HT-29 (cell line): ENCODE measurements around the gene MTMR1. TPM values are rescaled to one million over a fixed set of nuclear protein-coding genes. Genes with fewer than 3 reads are reported as not detected.

Experiments
- DNase-seq: peaks from one replicate; pipeline ENCODE4 v3.0.0-alpha.2; 2015; ENCODE audit warnings: low spot score
- total RNA-seq: library from RNA; depleted of rRNA; stranded (reverse); fragments of >200 nt; shearing (Covaris generic); gene quantifications from 2 replicates; pipeline ENCODE4 v1.2.3, GENCODE V29; 2014

Gene MTMR1
- total RNA-seq, 1 experiment from 2014 or later = 17.6 TPM

DNA sequence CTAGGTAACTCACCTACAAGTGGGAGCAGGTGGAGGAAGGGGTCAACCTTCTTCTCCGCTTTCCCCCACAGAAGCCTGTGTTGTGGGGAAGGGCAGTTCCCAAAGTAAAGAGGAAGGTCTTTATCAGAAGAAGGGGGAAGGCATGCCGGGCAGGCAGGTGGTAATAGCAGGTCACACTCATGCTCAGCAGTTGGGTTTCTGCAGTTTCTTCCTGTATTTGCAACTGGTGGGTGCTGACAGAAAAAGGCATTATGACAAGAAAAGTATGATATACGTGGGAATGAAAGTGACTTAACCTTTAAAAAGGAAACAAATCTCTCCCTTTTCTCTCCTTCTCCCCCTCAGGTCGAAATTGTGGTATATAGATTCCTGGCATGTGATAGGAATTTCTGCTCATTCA, 3.7 kb downstream of the MTMR1 start:
- DNase-seq = no peak

DNA sequence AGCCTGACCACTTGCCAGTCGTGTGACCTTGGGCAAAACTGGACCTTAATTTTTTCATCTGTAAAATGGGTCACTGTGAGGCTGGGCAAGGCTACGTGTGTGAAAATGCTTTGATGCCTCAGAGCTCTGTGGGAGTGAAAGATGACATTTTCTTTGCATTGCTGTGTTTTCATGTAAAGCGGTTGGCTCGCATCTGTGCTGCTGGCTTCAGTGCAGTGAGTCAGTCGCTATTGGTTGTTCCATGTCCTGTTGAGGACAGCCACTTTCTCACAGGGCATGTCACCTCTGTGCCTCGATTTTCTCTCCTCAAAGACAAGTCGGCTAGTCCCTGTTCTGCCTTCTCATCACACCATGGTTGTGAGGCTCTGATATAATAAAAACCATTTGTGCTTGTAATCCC, 4.4 kb downstream of the MTMR1 start:
- DNase-seq = no peak

DNA sequence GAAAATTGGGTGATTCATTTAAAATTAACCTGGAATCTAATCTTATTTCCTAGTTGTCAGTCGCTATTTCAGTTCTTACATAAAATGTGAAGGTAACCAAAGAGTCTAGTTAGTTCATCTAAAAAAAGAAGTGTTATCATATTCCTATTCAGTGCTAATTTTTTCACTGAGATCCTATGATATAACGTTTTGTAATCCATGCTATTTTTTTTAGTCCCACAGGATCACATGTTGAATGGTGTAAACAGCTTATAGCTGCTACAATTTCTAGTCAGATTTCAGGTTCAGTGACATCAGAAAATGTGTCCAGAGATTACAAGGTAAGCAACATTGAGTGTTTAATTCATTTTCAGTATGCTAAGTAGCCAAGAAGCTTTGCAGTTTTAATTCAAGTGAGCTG, 5.8 kb downstream of the MTMR1 start:
- DNase-seq = no peak

DNA sequence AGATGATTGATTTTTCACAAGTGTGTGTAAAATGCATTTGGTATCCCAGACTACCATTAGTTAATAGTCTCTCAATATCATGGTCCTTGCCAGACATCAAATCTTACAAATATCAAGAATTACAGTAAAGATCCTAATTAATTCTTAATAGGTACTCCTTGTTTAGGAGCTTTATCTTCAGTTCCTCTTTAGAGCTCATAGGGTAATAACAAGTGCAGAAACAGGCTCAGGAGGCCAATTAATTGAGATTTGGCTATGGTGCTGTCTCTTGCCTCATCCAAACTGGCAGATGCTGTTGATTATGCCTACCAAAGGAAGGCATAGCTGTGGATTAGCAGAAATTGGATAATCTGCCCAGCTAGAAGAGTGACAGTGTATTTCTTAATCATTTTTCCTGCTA, 6.9 kb downstream of the MTMR1 start:
- DNase-seq = no peak

GRCh38 chrX:150701377-150701776, 8.2 kb downstream of the MTMR1 start:
- DNase-seq = no peak

DNA sequence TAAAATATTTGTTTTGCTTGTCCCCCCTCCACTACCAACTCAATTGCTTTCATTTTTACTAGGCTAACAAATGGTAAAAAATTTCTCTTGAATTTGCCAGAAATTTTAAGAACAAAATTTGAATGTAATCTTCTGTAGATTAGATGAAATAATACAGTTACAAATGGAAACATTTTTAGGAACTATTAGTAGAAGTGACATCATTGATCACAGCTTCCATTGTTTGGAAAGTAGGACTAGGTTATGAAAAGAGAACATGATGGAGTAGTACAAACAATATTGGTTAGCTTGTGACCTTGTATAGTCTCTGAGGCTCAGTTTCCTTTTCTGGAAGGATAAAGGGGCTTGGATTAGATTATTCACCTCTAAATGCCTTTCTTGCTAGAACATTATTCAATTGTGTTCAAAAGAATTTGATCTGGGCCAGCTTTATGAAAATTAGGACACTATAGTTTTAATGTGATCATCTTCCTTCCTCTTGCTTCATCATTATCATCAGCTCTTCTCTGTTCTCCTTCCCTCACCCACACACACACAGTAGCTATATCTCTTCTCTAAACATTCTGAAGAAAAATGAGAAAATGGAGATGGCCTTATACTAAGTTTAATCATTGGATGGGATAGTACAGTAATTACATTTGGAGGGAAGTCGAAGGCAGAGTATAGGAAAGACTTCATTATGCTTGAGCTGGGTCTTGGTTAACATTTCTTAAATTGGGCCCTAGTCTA, 9.9 kb downstream of the MTMR1 start:
- DNase-seq = no peak

GRCh38 chrX:150703695-150703974, 10.4 kb downstream of the MTMR1 start:
- DNase-seq = no peak

- no peak for DNase-seq
Observed at GRCh38 chrX:150704030-150704613, 10.9 kb downstream of the MTMR1 start.

- no peak for DNase-seq
Observed at GRCh38 chrX:150712619-150713018, 19.4 kb downstream of the MTMR1 start.

- no peak for DNase-seq
Observed at GRCh38 chrX:150715184-150715583, 22.0 kb downstream of the MTMR1 start.

DNA sequence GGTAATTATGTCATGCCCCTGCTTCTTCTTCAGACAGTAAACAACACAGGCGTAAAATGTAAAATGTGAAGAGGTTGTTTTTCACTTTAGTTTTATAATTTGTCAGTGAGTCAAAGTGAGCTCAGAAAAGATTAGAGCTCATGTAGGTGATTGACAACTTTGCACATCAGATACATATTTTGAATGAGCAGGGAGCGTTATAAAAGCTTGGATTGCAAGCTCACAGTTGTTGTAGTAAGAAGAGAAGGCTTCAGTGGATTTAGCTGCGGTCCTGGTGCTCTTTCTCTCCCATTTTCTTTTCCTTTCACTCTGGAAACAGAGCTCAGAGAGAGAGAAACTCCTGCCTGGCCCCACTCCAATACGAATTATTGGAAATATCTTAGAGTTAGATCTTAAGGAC, 26.4 kb downstream of the MTMR1 start:
- no peak for DNase-seq

DNA sequence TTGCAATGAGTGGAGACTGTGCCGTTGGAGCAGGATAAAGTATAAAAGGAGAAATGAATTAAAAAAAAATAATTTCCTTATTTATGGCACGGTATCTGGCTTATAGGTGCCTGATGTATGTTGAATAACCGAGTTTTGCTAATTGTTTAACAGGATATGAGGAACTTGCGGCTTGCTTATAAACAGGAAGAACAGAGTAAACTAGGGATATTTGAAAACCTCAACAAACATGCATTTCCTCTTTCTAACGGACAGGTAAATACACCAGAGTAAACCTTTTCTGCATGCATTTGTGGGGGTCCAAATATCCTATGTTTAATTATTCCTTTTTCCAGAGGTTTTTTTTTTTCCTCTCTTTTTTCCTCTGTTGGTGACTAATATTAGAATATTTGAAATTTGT, 36.8 kb downstream of the MTMR1 start:
- no peak for DNase-seq

DNA sequence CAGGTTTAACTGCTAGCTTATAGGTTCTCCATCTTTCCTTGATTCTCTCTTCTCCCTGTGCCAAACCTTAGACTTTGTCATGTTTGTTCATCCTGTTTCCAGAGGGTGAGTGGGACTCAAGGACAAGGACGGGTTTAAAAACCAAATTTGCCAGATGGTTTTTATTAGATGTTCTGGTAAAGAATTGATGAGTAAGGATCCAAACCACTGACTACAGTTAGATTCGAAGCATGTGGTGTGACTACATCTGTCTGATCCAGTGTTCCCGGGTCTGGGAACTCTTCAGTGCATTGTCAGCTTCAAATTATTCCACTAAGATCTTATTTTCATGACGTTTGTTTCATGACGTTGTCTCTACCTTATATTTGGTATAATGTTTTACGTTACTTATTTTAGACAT, 37.5 kb downstream of the MTMR1 start:
- no peak for DNase-seq

DNA sequence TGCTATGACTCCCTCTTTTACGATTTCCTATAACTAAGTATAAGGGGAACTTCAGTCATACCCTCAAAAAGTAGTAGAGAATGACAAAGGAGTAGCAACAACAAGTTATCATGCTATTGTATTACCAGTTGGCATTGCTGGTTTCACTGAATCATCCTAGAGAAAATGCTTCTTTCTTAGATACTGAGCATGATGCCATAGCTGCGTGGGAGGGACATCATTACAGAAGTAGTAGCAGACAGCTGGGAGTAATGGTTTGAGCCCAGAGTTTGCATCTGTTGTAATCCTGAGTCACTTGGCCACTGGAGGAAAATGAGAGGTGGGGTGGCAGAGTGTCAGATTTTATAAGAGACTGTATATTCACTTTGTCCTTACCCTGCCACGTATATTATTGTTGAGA, 38.6 kb downstream of the MTMR1 start:
- DNase-seq = no peak

GRCh38 chrX:150736475-150736874, 43.3 kb downstream of the MTMR1 start:
- no peak for DNase-seq

- no peak for DNase-seq
Observed at GRCh38 chrX:150752124-150752523, 58.9 kb downstream of the MTMR1 start.

DNA sequence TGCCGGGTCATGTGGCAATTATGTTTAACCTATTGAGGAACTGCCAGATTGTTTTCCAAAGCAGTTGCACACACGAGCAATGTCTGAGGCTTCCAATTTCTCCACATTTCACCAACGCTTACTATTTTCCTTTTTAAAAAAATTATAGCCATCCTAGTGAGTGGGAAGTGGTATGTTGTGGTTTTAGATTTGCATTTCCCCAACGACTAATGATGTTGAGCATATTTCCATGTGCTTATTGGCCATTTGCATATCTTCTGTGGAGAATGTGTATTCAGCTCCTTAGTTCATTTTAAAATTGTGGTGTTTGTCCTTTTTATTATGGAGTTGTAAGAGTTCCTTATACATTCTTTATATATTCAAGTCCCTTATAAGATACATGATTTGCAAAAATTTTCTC, 60.2 kb downstream of the MTMR1 start:
- no peak for DNase-seq

GRCh38 chrX:150753968-150754367, 60.8 kb downstream of the MTMR1 start:
- DNase-seq = no peak

- no peak for DNase-seq
Observed at GRCh38 chrX:150757371-150757770, 64.2 kb downstream of the MTMR1 start.

GRCh38 chrX:150759568-150760416, 66.6 kb downstream of the MTMR1 start:
- no peak for DNase-seq

GRCh38 chrX:150761176-150761818, 68.1 kb downstream of the MTMR1 start:
- no peak for DNase-seq

- no peak for DNase-seq
Observed at GRCh38 chrX:150761819-150762216, 68.6 kb downstream of the MTMR1 start.
